PC-9 (cell line): ENCODE results near the gene CRACDL.

Source experiments
- CTCF ChIP-seq: fragments of 200-600 bp; sonication (generic); conservative IDR thresholded peaks from 2 replicates; pipeline ENCODE4 v1.6.1; 2017; ENCODE audit warnings: mixed run types, antibody characterized with exemption, mild to moderate bottlenecking, moderate library complexity
- EZH2 ChIP-seq: fragments of 200-600 bp; sonication (generic); IDR thresholded peaks from 2 replicates; pipeline ENCODE4 v1.8.0; 2017; ENCODE audit warnings: antibody characterized with exemption, low read depth

DNA sequence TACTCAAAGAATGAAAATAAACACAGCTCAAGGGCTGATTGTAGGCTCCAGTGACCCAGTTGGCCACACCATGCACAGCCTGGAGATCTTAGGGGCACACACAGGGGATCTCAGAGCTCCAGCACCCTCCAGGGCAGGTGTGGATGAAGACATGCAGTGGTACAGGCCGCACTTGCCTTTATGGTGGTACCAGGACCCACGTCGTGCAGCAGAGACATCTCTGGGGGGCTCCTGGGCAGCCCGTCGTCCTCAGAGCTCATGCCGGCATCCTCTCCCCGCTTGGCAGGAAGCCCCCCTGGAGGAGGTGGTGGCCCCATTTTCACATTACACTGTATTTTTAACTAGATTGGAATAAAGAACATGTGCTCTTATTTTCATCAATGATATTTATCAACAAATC, 103.9 kb downstream of the CRACDL start:
- TF ChIP-seq CTCF (no peak), EZH2 (no peak)
